Measurements from ENCODE around the gene VAV1.
A peak's percentile ranks its signal among the peaks of the same experiment; 100 is the strongest.
"Not testable (repeated sequence)": the region's sequence is repeated elsewhere in the genome, so short reads cannot be mapped to it uniquely, and the experiment has no call there.

Gene VAV1

GRCh38 chr19:6791237-6791636, 18.7 kb downstream of the VAV1 start:
- no peak for DNase-seq

DNA sequence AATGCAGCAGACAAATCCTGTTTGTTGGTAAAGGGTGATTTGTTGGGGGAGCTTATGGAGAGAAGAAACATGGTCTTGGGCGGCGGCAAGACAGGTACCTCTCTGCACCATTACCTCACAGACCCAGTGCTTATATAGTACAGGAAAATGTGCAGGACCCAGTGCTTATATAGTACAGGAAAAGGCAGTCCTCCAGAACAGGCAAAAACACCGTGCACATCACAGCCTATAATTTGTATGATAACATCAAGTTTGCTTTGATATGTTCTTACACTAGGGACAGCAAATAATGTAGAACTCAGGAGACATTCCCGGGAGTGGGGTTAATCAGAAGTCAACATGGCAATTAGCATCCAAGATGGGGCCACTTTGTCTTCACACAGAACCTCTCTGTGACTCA, 20.9 kb downstream of the VAV1 start:
- DNase-seq: no peak

DNA sequence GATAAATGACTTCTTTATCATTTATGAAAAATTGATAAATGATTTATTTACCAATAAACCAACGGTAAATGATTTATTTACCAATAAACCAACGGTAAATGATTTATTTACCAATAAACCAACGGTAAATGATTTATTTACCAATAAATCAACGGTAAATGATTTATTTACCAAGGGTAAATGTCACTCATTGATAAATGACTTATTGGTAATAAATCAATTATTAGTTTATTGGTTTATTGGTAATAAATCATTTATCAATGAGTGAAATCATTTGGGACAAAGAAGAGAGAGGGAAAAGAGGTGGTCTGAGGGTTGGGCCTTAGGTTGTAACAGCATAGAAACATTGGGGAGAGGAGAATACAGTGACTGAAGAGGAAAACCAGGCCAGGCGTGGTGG, 21.5 kb downstream of the VAV1 start:
- DNase-seq: no peak

- no peak for DNase-seq
Measured at GRCh38 chr19:6794686-6795431, 22.4 kb downstream of the VAV1 start.

DNA sequence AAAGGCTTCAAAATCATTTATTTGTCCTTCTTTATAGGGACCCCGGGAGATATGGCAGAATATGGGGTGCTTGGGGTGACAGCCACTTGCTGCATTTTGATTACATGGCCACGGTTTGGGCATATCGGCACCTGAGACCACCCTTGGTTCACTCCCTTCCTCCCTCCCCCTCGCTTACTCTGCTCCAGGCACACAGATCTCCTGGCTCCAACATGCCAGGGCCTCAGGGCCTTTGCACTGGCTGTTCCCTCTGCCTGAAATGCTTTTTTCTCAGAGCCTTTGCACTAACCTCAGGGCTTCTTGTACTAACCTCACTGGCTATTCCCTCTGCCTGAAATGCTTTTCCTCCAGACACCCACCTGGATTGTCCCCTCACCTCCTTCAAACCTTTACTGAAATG, 23.8 kb downstream of the VAV1 start:
- DNase-seq: no peak

DNA sequence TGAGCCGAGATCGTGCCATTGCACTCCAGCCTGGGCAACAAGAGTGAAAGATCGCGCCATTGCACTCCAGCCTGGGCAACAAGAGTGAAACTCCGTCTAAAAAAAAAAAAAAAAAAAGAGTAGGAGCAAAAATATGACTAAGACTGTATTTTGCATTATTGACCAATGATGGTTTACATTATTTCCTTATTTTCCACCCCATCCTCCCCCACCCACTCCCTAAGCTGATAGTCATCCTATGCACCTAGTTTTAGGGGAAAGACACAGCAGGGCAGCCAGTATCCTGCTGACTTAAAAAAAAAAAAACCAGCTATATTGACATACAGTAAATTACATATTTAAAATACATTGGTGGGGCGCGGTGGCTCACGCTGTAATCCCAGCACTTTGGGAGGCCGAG, 25.1 kb downstream of the VAV1 start:
- DNase-seq: no peak

GRCh38 chr19:6800160-6800790, 27.8 kb downstream of the VAV1 start:
- DNase-seq: not testable (repeated sequence)

DNA sequence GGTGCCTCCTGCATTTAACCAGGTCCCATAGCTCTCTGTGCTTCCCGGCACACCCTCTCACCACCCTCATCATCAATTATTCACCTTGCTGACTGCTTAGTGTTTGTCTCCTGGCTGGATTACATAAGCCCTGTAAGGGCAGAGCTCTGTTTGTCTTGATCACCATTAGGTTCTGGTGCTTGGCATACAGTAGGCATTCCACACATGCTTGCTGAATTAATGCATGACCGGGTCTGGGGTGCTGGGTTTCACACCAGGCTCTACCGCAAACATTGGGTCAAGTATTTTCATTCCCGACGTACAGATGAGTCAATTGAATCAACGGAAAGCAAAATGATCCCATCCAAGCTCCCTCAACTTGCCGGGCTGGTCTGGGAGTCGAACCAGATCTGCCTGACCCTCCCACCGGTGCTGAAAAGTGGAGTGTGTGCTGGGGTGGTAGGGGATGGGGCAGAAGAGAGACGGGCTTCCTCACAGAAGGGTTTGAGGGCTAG, 28.5 kb downstream of the VAV1 start:
- peak; percentile 17 for DNase-seq

DNA sequence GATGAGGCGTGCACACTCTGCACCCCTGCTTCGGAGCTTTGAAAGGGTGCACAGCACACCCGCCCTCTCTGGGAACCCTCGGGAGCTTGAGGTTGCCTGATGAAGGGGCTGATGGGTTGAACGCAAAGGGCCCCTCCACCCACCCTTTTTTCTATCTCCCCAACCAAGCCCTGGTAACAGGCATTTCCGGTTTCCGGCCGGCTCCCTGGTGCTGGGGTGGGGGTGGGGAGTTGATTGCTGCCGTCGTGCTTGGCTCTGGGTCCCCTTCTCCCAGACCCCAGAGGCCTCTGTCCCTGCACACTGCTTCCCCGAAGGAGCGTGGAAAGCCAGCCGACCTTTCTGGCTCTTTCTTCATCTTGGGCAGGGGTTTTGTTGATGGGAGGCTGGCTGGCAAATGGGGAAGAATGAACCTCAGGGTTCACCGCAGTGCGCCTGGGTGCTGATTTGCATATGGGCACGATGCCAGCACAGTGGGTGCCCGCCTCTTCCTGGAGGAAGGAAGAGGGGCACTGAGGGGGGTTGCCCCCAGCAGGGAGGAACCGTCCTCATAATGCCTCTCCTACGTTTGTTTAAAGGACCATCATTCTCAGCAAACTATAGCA, 29.1 kb downstream of the VAV1 start:
- peak; percentile 82 for DNase-seq

DNA sequence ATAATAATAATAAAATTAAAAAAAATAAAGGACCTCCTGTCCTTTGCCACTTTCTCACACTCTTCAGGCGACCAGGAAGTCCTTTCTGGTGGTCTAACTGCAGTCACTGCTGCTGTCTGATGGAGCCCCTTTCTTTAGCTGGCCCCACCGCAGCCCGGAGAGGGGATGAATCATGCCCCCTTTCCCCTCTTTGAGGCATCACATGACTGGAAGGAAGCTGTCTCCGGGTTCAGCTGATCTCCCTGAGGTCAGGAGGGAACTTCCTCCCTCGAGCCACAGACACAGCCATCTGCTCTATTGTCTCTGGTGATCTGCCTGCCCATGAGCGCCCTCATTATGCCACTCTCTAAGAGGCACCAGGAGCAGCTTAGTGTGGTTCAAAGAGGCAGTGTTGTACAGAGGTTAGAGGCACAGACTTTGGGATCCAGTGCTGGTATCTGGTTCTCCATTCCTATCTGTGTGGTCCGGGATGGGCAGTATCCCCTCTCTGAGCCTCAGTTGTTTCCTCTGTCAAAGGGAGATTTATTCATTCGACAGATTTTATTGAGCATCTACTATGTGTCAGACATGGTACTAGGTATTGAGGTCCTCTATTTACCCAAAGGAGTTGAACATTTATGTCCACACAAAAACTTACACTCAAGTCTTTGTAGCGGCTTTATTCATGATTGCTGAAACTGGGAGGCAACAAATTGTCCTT, 30.0 kb downstream of the VAV1 start:
- peak; percentile 51 for DNase-seq

- DNase-seq: no peak
Measured at GRCh38 chr19:6803036-6803404, 30.5 kb downstream of the VAV1 start.

- no peak for DNase-seq
Measured at GRCh38 chr19:6806488-6806887, 34.0 kb downstream of the VAV1 start.

DNA sequence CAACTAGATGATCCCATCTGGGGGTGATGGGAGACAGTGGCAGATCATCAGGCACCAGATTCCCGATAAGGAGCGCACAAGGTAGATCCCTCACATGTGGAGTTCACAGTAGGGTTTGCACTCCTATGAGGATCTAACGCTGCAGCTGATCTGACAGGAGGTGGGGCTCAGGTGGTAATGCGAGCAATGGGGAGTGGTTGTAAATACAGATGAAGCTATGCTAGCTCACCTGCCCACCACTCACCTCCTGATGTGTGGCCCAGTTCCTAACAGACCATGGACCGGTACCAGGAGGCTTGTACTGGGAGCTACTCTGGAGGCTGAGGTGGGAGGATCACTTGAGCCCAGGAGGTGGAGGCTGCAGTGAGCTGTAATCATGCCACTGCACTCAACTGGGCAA, 34.8 kb downstream of the VAV1 start:
- DNase-seq: no peak

- no peak for DNase-seq
Measured at GRCh38 chr19:6808494-6808893, 36.0 kb downstream of the VAV1 start.

- DNase-seq: no peak
Measured at GRCh38 chr19:6809262-6809661, 36.8 kb downstream of the VAV1 start.

GRCh38 chr19:6811378-6811777, 38.9 kb downstream of the VAV1 start:
- DNase-seq: no peak

DNA sequence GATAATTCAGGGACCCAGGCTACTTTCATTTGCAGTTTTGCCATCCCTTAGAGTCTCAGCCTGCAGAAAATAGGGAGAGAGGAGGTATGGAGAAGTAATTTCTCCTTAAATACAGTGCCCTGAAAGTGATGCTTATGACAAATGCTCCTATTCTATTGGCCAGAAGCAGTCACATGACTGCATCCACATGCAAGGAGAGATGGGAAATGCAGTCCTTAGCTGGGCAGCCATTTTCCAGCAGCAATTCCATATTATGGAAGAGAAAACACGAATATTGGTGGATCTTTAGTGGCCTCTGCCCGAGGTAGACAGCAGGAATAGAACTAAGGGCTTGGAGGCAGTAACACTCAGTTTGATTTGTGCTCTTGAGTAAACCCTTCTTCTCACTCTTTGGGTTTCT, 39.4 kb downstream of the VAV1 start:
- no peak for DNase-seq

DNA sequence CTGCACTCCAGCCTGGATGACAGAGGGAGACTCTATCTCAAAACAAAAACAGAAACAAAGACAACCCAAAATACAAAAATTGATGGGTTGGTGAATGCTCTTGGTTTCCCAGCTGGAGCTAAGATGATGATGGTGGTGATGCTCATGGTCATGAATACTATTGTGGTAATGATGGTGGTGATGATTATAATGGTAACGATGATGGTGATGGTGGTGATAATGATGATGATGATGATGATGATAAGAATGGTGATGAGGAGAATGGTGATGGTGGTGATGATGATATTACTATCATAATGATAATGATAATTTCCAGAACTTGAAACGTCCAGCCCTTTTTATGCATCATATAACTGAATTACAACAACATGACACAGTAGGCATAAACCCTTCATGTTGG, 40.1 kb downstream of the VAV1 start:
- DNase-seq: no peak

- peak; percentile 12 for DNase-seq
Measured at GRCh38 chr19:6813659-6814058, 41.2 kb downstream of the VAV1 start.

- DNase-seq: no peak
Measured at GRCh38 chr19:6817179-6817578, 44.7 kb downstream of the VAV1 start.

DNA sequence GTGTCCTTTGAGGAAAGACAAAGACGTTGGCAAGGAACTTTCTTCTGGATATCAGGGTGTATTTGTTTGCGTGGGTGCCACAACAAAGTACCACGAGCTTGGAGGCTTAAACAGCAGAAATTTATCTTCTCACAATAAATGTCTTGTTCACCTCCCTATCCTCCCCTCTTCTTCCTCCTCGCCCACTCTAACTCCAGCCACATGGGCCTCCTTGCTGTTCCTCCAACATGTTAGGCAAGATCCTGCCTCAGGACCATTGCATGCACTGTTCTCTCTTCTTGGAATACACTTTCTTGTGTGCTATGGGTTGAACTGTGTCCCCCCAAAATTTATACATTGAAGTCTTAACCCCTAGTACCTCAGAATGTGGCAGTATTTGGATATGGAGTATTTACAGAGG, 45.7 kb downstream of the VAV1 start:
- no peak for DNase-seq

DNA sequence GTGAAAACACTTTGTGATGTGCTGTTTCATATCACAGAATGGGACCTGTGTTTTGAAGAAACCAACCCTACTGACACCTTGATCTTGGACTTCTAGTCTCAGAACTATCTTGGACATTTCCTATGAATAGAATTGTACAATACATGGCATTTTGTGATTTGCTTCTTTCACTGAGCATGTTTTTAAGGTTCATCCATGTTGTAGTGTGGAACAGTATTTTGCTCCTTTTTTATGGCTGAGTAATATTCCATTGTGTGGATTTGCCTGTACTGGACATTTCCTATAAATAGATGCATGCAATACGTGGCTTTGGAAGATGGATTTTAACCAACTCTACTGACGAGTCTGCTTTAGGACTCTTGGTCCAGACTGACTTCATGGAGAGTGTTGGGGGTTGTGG, 46.8 kb downstream of the VAV1 start:
- DNase-seq: no peak

- no peak for DNase-seq
Measured at GRCh38 chr19:6820237-6820636, 47.7 kb downstream of the VAV1 start.
